Lower leg skin (tissue), 3 donors: ENCODE results near the gene HIF3A.

ENCODE experiments used
- CTCF ChIP-seq, 3 donors: fragments of 450-650 bp; IDR thresholded peaks; one replicate each; pipeline ENCODE4 v1.5.1; 2016; ENCODE audit warnings: antibody characterized with exemption in 3 of 3, mild to moderate bottlenecking in 3 of 3, moderate library complexity in 2 of 3
- POLR2A ChIP-seq, 2 donors: fragments of 450-650 bp; IDR thresholded peaks; one replicate each; pipeline ENCODE4 v1.6.1; 2016 to 2017; ENCODE audit warnings: antibody characterized with exemption in 2 of 2, mild to moderate bottlenecking in 1 of 2, moderate library complexity in 1 of 2

DNA sequence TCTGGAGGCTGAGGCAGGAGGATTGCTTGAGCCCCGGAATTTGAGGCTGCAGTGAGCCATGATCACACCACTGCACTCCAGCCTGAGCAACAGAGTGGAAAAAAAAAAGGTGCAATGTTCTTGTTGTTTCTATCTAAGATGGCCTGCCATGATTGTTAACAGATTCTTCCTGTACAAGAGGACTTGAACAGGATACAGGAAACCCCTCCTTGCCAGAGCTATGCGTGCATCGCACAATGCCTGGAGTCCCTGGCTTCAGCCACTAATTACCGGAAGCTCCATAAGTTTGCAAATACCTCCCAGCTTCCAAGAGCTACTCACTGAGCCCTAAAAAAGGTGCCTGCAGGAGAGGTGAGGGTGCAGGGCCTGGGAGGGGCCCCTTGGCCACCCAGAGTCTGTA lies 13.1 kb upstream of the HIF3A start:
- TF ChIP-seq CTCF (IDR thresholded peaks at IDR 0.05), result no peak
- no peak for TF ChIP-seq POLR2A (IDR thresholded peaks at IDR 0.05)
